MCF 10A (cell line): ENCODE measurements around the gene MARK4. TPM values are rescaled to one million over a fixed set of nuclear protein-coding genes. Genes with fewer than 3 reads are reported as not detected.

Experiments
- BruUV-seq: library from RNA; stranded (reverse); fragments of 400-500 nt; replicated peaks from 2 replicates; lab custom pipeline; 2021; lab: Mats Ljungman, UMichigan
- CTCF ChIA-PET: fragments of 300-600 bp; sonication (Branson Sonifier 250); formaldehyde crosslinking; extraction: SDS; loops from one replicate; lab custom pipeline; 2021; ENCODE audit warnings: antibody characterized with exemption, inconsistent platforms; lab: Yijun Ruan, JAX
- POLR2A ChIA-PET: fragments of 300-600, 350-650 bp; sonication (Branson Sonifier 250); formaldehyde crosslinking; extraction: SDS; loops from one replicate; lab custom pipeline; 2020; ENCODE audit warnings: antibody characterized with exemption, inconsistent platforms; lab: Yijun Ruan, JAX
- DNase-seq: peaks from one replicate; pipeline ENCODE4 v3.0.0-alpha.2; 2018; ENCODE audit not compliant: unreplicated experiment
- H3K27ac Mint-ChIP-seq: one replicate; pipeline ENCODE4 v1.8.0; 2022; ENCODE audit warnings: mild to moderate bottlenecking, low read depth, mixed read lengths; ENCODE audit not compliant: unreplicated experiment
- H3K27me3 Mint-ChIP-seq: one replicate; pipeline ENCODE4 v1.8.0; 2022; ENCODE audit warnings: mixed read lengths; ENCODE audit not compliant: insufficient read depth, unreplicated experiment
- H3K36me3 Mint-ChIP-seq: one replicate; pipeline ENCODE4 v1.8.0; 2022; ENCODE audit warnings: mild to moderate bottlenecking, moderate library complexity, mixed read lengths; ENCODE audit not compliant: insufficient read depth, unreplicated experiment
- H3K4me1 Mint-ChIP-seq: one replicate; pipeline ENCODE4 v1.8.0; 2022; ENCODE audit warnings: mixed read lengths; ENCODE audit not compliant: insufficient read depth, unreplicated experiment
- H3K4me3 Mint-ChIP-seq: one replicate; pipeline ENCODE4 v1.8.0; 2022; ENCODE audit warnings: mild to moderate bottlenecking, moderate library complexity, mixed read lengths; ENCODE audit not compliant: unreplicated experiment
- H3K9me3 Mint-ChIP-seq: one replicate; pipeline ENCODE4 v1.8.0; 2022; ENCODE audit warnings: mixed read lengths; ENCODE audit not compliant: unreplicated experiment
- CTCF ChIP-seq: fragments of 200-600 bp; IDR thresholded peaks from one replicate; pipeline ENCODE4 v1.8.0; 2022; ENCODE audit warnings: antibody characterized with exemption, mild to moderate bottlenecking; ENCODE audit not compliant: unreplicated experiment
- intact Hi-C: fragments of 100-400 bp; cut with micrococcal nuclease; formaldehyde crosslinking; loops from 2 replicates; pipeline ENCODE4 v1.14.1; 2022
- total RNA-seq: library from RNA; stranded (reverse); gene quantifications from 2 replicates; pipeline ENCODE4 v1.2.3, GENCODE V29; 2022

The MARK4 gene
- total RNA-seq, 1 experiment from 2014 or later: 22.4 TPM

- TF ChIP-seq CTCF: no peak
- BruUV-seq: no TSS peak
- no peak for DNase-seq
- H3K36me3 Mint-ChIP-seq: no peaks in the 10 kb centered on the region
- H3K4me1 Mint-ChIP-seq: no peaks in the 10 kb centered on the region
- peaks cover 45% of the 10 kb centered on the region for H3K27me3 Mint-ChIP-seq
- CTCF ChIA-PET: interaction anchor here (0.7 kb wide), 1 partner anchor 285 kb away, joined by 3 read pairs; no protein-coding TSS in a partner anchor
- H3K9me3 Mint-ChIP-seq: no peaks in the 10 kb centered on the region
- H3K27ac Mint-ChIP-seq: no peak overlapping the region
- intact Hi-C loops: no loop called here
- POLR2A ChIA-PET: no interaction called here
- no peak overlapping the region for H3K4me3 Mint-ChIP-seq
Measured at GRCh38 chr19:45314708-45315245, 63.7 kb downstream of the MARK4 start.

GRCh38 chr19:45315304-45315703, 64.2 kb downstream of the MARK4 start:
- no peak overlapping the region for H3K4me3 Mint-ChIP-seq
- ChIA-PET POLR2A (no interaction called here), CTCF (interaction anchor here (0.7 kb wide), 1 partner anchor 286 kb away, joined by 3 read pairs; no protein-coding TSS in a partner anchor)
- DNase-seq: no peak
- no peak overlapping the region for H3K27ac Mint-ChIP-seq
- intact Hi-C loops: no loop called here
- no TSS peak for BruUV-seq
- H3K4me1 Mint-ChIP-seq: no peaks in the 10 kb centered on the region
- H3K36me3 Mint-ChIP-seq: no peaks in the 10 kb centered on the region
- H3K27me3 Mint-ChIP-seq: peaks cover 45% of the 10 kb centered on the region
- no peak for TF ChIP-seq CTCF
- no peaks in the 10 kb centered on the region for H3K9me3 Mint-ChIP-seq

GRCh38 chr19:45320997-45321775, 70.1 kb downstream of the MARK4 start:
- H3K27me3 Mint-ChIP-seq: peaks cover 23% of the 10 kb centered on the region
- H3K27ac Mint-ChIP-seq: no peak overlapping the region
- peaks cover 2% of the 10 kb centered on the region for H3K4me1 Mint-ChIP-seq
- intact Hi-C loops: no loop called here
- H3K36me3 Mint-ChIP-seq: no peaks in the 10 kb centered on the region
- no peak for TF ChIP-seq CTCF
- no peaks in the 10 kb centered on the region for H3K9me3 Mint-ChIP-seq
- BruUV-seq: no TSS peak
- H3K4me3 Mint-ChIP-seq: no peak overlapping the region
- DNase-seq: no peak
- ChIA-PET POLR2A (no interaction called here), CTCF (interaction anchor here (0.6 to 1.4 kb wide), 3 partner anchors 17 to 134 kb away, joined by 3 to 4 read pairs (median 3); no protein-coding TSS in a partner anchor)

- H3K27me3 Mint-ChIP-seq: peaks cover 17% of the 10 kb centered on the region
- DNase-seq: no peak
- intact Hi-C loops: no loop called here
Measured at GRCh38 chr19:45321848-45322247, 70.8 kb downstream of the MARK4 start.

More at GRCh38 chr19:45321848-45322247, 70.8 kb downstream of the MARK4 start:
- Mint-ChIP-seq H3K4me1 (peaks cover 6% of the 10 kb centered on the region), H3K9me3 (no peaks in the 10 kb centered on the region), H3K36me3 (no peaks in the 10 kb centered on the region), H3K27ac (no peak overlapping the region), H3K4me3 (no peak overlapping the region)
- no TSS peak for BruUV-seq
- ChIA-PET POLR2A (no interaction called here), CTCF (interaction anchor here (0.6 to 1.4 kb wide), 2 partner anchors 16 to 135 kb away, joined by 3 read pairs; no protein-coding TSS in a partner anchor)
- TF ChIP-seq CTCF: no peak
